Measurements from ENCODE around the gene MGP. TPM values are rescaled to one million over a fixed set of nuclear protein-coding genes. Genes with fewer than 3 reads are reported as not detected.

Gene MGP
- total RNA-seq, 1 experiment from 2014 or later = 7.9 TPM

GRCh38 chr12:14868916-14869506 is 16.6 kb downstream of the MGP start:
- DNase-seq (ENCODE audit: low read depth) = peak; percentile 75

GRCh38 chr12:14860490-14860889 is 25.2 kb downstream of the MGP start:
- DNase-seq (ENCODE audit: low read depth) = no peak

DNA sequence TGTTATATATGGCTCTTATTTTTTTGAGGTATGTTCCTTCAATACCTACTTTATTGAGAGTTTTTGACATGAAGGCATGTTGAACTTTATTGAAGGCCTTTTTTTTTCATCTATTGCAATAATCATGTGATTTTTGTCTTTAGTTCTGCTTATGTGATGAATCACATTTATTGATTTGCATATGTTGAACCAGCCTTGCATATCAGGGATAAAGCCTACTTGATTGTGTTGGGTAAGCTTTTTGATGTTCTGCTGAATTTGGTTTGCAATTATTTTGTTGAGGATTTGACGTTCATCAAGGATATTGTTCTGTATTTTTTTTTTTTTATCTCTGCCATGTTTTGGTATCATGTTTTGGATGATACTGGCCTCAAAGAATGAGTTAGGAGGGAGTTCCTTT is 27.1 kb downstream of the MGP start:
- no peak for DNase-seq (ENCODE audit: low read depth)

- peak; percentile 37 for DNase-seq (ENCODE audit: low read depth)
Measured at GRCh38 chr12:14854586-14855183, 31.0 kb downstream of the MGP start.

DNA sequence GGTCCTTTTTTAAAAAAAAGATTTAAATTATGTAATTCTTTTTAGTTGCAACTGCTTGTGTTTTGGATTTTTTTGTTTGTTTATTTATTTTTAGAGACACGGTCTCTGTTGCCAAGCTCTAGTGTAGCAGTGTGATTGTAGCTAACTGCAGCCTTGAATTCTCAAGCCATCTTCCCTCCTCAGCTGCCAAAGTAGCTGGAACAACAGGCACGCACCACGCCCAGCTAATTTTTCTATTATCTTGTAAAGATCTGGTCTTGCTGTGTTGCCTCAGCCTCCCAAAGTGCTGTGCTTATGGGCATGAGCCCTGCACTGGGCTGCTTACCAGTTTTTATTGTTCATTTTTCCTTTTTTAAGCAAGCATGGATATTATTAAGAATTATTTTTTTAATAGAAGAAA is 31.7 kb downstream of the MGP start:
- no peak for DNase-seq (ENCODE audit: low read depth)

GRCh38 chr12:14852880-14853279 is 32.8 kb downstream of the MGP start:
- DNase-seq (ENCODE audit: low read depth) = no peak

DNA sequence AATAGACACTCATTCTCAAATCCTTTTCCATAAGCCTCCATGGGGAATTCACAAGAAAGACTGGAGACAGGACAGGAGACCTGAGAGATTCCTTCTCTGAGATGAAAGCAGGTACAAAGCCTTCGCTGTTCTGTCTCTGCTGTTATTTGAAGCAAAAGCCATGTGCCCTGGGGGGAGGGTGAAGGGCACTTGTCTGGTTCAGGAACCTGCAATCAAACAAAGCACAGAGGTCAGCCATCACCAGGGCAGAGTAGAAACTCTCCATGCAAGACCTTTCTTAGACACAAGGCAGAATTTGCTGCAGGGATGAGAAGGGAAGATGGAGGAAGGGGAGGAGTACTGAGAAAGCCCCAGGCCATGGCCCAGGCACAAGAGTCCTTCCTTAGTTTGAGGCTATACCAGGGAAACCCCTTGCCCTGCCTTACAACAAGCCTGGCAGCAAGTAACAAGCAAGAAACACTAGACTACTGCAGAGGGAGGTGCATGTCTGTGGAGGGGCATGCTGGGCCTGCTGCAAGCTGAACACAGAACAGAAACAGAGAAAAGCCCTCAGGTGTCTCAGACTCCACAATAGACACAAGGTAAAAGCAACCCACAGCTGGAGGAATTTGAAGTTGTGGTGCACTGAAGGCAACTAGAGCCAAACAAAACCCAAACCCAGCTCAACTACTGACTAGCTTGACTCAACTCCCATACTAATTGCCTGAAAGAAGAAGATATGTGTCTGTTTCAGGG is 34.6 kb downstream of the MGP start:
- DNase-seq (ENCODE audit: low read depth) = no peak

DNA sequence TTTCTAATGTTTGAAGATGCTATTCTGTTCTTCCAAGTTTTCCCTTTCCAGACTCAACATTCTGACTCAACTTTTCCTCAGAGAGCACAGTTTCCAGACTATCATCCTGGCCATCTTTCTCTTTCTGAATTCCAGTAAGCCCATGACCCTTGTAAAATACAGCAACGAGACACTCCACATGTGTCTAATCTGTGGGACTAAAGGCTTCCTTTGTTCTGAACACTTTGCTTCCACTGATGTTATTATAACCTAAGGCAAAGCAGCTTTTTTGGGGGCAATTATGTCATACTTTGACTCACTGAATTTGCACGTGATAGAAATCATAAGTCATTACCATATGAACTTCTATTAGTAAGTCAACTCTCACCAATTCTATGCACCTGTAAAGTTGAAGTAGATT is 36.0 kb downstream of the MGP start:
- peak; percentile 78 for DNase-seq (ENCODE audit: low read depth)

DNA sequence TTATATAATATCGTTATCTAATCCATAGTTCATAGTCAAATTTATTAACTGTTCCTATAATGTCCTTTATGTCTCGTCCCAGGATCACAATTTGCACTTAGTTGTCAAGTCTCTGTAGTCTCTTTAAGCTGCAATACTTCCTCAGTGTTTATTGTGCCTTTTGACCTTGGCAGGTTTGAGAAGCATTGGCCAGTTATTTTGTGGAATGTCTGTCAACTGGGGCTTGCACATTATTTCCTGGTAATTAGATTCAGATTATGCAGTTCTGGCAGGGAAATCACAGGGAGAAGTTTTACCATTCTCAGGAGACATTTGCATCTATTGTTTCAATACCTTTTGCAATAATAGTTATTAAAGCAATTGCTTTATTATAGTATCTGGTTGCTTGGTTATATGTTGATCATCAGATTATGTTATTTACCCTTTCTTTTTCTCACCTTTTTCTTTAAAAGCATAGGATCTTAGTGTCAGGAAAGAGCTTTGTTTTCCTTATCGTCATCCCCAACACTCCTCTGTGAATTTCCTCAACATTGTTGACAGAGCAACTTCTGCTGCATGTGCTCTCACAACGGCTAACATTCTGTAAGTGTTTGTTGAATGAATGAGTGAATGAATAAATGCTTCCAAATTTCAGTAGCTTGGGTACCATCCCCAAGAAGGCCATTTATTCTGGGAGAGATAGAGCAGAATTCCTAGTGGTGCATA is 38.6 kb downstream of the MGP start:
- DNase-seq (ENCODE audit: low read depth) = no peak

DNA sequence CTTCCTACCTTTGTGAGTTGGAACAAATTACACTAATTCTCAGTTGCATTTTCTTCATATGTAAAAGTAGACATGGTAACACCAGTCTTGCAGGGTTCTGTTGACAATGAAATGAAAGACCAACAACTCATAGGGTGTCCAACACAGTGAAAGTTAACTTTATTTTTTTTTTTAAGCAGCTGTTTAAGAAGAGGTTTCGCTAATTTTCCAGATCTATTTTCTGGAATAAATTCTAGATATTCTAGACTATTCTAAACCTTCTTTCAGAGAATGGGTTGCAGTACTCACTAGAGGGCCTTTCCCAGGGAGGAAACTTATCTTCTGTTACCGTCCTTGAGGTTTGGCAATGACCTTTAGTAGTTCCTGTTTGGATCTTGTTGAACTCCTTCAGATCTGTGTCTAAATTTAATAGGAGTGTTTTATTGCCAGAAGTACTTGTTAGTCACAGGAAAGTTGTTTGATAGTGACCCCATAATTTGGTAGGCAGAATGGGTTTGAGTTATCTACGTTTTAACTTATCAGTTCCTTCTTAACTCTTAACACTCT is 39.5 kb downstream of the MGP start:
- no peak for DNase-seq (ENCODE audit: low read depth)

DNA sequence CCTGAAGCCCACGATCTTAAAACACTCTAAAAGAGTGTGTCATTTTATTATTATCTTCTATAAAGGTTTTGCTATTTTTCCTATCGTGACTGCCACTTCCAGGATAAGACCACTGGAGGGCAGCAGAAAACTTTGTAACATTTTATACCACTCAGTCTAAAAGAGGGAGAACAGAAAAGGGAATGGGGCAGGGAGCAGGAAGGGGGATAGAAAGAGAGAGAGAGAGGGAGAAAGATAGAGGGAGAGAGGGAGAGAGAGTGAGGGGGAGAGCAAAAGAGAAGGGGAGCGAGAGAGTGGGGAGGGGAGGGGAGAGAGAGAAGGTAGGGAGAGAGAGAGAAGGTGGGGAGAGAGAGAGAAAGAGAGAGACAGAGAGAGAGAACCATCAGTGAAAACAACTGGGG is 40.3 kb downstream of the MGP start:
- peak; percentile 53 for DNase-seq (ENCODE audit: low read depth)

DNA sequence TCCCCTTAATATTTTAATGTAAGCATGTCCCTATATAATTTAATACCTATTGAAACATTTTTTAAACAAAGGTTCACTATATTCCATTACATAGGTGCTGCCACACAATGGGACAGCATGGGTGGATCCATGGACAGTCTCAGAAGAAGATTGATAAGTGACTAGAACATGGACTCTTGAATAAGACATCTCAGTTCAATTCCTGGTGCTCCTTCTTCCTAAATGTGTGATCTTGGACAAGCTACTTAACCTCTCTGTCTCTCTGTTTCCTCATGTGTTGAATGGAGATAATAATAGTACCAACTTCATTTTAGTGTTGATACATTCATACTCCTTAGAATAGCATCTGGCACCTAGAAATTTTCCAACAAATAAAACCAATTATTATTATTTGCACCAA is 41.3 kb downstream of the MGP start:
- DNase-seq (ENCODE audit: low read depth) = no peak

DNA sequence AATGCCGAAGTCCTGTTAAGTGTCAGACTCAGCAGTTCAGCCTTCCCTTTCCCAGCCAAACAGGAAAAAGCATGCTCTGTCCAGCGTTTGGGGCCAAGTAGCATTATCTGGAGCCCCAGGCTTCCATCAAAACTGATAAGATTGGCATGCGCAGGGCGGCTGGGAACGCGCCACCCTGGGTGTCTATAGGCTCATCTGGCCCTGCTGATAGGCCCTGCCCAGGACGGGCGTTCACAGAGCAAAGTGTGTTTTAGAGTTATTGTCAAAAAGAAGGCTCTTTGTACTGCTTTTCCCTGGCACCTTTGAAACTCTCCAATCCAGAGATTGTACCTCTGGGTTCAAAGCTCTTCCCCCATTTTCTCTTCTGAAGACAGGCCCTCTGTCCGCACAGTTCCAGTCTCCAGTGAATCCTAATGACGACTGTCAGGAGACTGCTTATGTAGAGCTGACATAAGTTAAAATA is 42.2 kb downstream of the MGP start, which contains the start of gene ART4:
Gene ART4, minus strand, starts transcription at position 102 of the 463 bp plus-strand sequence. CDS start 413 bp downstream, outside the sequence.
- no peak for DNase-seq (ENCODE audit: low read depth)

GRCh38 chr12:14842315-14842714 is 43.3 kb downstream of the MGP start:
- DNase-seq (ENCODE audit: low read depth) = no peak

- DNase-seq (ENCODE audit: low read depth) = peak; percentile 84
Measured at GRCh38 chr12:14841761-14842160, 43.9 kb downstream of the MGP start.

GRCh38 chr12:14840616-14841015 is 45.0 kb downstream of the MGP start:
- no peak for DNase-seq (ENCODE audit: low read depth)

DNA sequence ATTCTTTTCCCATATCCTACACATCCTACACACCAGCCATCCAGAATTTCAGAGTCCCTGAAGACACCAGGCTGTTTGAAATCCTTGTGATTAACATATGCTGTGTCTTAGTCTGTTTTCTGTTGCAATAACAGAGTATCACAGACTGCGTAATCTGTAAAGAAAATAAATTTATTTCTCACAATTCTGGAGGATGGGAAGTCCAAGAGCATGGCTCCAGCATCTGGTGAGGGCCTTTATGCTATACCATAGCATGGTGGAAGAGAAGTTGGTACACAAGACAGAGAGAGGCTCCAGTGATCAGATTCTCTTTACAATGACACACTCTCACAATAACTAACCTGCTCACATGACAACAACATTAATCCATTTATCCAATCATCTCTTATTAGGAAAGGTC is 46.4 kb downstream of the MGP start:
- DNase-seq (ENCODE audit: low read depth) = no peak

- DNase-seq (ENCODE audit: low read depth) = peak; percentile 84
Measured at GRCh38 chr12:14836336-14837210, 49.1 kb downstream of the MGP start.

- DNase-seq (ENCODE audit: low read depth) = no peak
Measured at GRCh38 chr12:14834509-14834908, 51.1 kb downstream of the MGP start.

DNA sequence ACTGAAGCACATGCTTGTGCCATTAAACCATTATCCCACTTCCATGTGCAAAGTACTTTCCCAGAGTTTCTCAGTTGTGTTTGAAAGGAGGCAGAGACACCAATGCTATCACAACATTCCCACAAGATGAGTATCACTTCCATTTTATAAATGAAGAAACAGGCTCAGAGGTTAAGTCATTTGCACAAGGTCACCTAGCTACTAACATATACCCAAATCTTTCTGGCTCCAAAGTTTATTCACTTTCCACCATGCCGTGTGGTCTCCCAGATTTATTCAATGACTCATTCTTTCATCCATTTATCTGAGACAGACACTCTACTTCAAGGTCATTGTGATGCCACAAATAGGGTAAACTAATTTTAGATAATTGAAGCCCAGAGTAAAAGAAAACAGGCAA is 51.7 kb downstream of the MGP start:
- peak; percentile 60 for DNase-seq (ENCODE audit: low read depth)

DNA sequence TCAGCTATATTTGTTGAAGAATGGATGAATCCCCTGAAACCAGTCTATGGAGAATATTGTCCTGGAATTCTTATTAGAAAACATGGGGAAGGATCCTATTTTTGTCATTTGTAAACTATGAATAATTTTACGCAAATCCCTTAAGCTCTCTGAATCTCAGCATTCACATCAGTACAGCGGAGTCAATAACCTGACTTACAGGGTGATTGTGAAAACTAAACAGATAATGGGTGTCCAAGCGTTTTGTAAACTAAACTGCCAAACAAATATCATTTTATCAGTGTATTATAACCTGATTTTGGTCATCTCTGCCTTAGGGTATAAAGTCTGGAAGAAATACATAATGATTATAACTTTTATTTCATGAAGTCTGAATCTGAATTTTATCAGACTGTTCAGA is 52.3 kb downstream of the MGP start:
- no peak for DNase-seq (ENCODE audit: low read depth)

Data from RPMI7951 (cell line).